Activated T-cell treated with anti-CD3 and anti-CD28 coated beads, Interleukin-2, amount 50 U/mL, for 4 hours (primary cell): Measurements from ENCODE around the gene NGB. TPM values are rescaled to one million over a fixed set of nuclear protein-coding genes. Genes with fewer than 3 reads are reported as not detected.

Experiments
- ATAC-seq, 2 donors: fragments of 200-7000 bp; cut with Tn5 transposase; one replicate each; pipeline ENCODE4 v1.10.0; 2021
- DNase-seq: peaks from one replicate; pipeline ENCODE4 v3.0.0-alpha.2; 2020
- H3K27me3 Mint-ChIP-seq: one replicate; pipeline ENCODE4 v1.8.0; 2021; ENCODE audit warnings: low read depth, mixed read lengths
- H3K36me3 Mint-ChIP-seq: one replicate; pipeline ENCODE4 v1.8.0; 2022; ENCODE audit warnings: mixed read lengths; ENCODE audit not compliant: insufficient read depth
- H3K4me1 Mint-ChIP-seq: one replicate; pipeline ENCODE4 v1.8.0; 2021; ENCODE audit warnings: low read depth, mixed read lengths
- H3K4me3 Mint-ChIP-seq: one replicate; pipeline ENCODE4 v1.8.0; 2021; ENCODE audit warnings: mild to moderate bottlenecking, moderate library complexity, mixed read lengths
- H3K9me3 Mint-ChIP-seq: one replicate; pipeline ENCODE4 v1.8.0; 2021; ENCODE audit warnings: mixed read lengths
- total RNA-seq, 3 donors: library from RNA; stranded (reverse); gene quantifications; one replicate each; pipeline ENCODE4 v1.2.1, GENCODE V29; 2021

The NGB gene
- total RNA-seq, 3 donors from 2014 or later: not detected

- Mint-ChIP-seq H3K9me3 (no peaks in the 10 kb centered on the region), H3K4me3 (no peak overlapping the region), H3K36me3 (no peaks in the 10 kb centered on the region), H3K4me1 (peaks cover 2% of the 10 kb centered on the region), H3K27me3 (peaks cover 9% of the 10 kb centered on the region)
- DNase-seq: no peak
- ATAC-seq: no peak
These were observed 27.2 kb downstream of the NGB start for GRCh38 chr14:77243853-77244252.

GRCh38 chr14:77242752-77243151, 28.3 kb downstream of the NGB start:
- peaks cover 2% of the 10 kb centered on the region for H3K4me1 Mint-ChIP-seq
- no peaks in the 10 kb centered on the region for H3K36me3 Mint-ChIP-seq
- no peak overlapping the region for H3K4me3 Mint-ChIP-seq
- H3K9me3 Mint-ChIP-seq: no peaks in the 10 kb centered on the region
- ATAC-seq (no peak), DNase-seq (no peak)
- H3K27me3 Mint-ChIP-seq: peaks cover 9% of the 10 kb centered on the region

- Mint-ChIP-seq H3K4me1 (peaks cover 2% of the 10 kb centered on the region), H3K4me3 (no peak overlapping the region), H3K36me3 (no peaks in the 10 kb centered on the region), H3K9me3 (no peaks in the 10 kb centered on the region), H3K27me3 (peaks cover 9% of the 10 kb centered on the region)
- DNase-seq (no peak), ATAC-seq (no peak)
These were observed 29.1 kb downstream of the NGB start for GRCh38 chr14:77241955-77242354.

GRCh38 chr14:77240336-77240915, 30.6 kb downstream of the NGB start:
- Mint-ChIP-seq H3K9me3 (no peaks in the 10 kb centered on the region), H3K4me1 (peaks cover 2% of the 10 kb centered on the region), H3K27me3 (peaks cover 9% of the 10 kb centered on the region), H3K36me3 (no peaks in the 10 kb centered on the region), H3K4me3 (no peak overlapping the region)
- ATAC-seq (no peak), DNase-seq (no peak)

DNA sequence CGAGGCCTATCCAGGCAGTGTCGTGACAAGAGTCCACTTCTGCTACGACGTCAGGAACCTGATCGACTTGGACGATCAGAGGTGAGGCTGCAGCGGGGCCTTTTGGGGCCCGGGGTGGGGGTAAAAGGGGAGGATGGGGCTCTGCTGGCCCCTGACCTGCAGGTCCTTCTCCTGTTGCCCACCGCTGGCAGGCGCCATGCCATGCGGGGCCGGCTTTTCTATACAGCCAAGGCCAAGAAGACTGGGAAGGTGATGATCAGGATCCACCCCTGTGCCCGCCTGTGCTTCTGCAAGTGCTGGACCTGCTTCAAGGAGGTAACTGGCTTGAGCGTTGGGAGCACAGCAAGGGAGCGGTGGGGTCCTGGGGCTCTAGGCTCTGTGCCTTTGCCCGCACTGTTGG, 31.6 kb downstream of the NGB start:
- Mint-ChIP-seq H3K4me1 (peaks cover 2% of the 10 kb centered on the region), H3K9me3 (no peaks in the 10 kb centered on the region), H3K27me3 (peaks cover 9% of the 10 kb centered on the region), H3K36me3 (no peaks in the 10 kb centered on the region), H3K4me3 (no peak overlapping the region)
- DNase-seq: no peak
- ATAC-seq: no peak

- no peak for ATAC-seq
- H3K27me3 Mint-ChIP-seq: peaks cover 7% of the 10 kb centered on the region
- no peaks in the 10 kb centered on the region for H3K36me3 Mint-ChIP-seq
- DNase-seq: no peak
- H3K4me3 Mint-ChIP-seq: no peak overlapping the region
- H3K4me1 Mint-ChIP-seq: peaks cover 2% of the 10 kb centered on the region
- no peaks in the 10 kb centered on the region for H3K9me3 Mint-ChIP-seq
These were observed 32.0 kb downstream of the NGB start for GRCh38 chr14:77238996-77239395.

GRCh38 chr14:77238356-77238755, 32.6 kb downstream of the NGB start:
- Mint-ChIP-seq H3K36me3 (no peaks in the 10 kb centered on the region), H3K4me1 (no peaks in the 10 kb centered on the region), H3K27me3 (peaks cover 7% of the 10 kb centered on the region), H3K9me3 (no peaks in the 10 kb centered on the region), H3K4me3 (no peak overlapping the region)
- ATAC-seq (no peak), DNase-seq (no peak)

DNA sequence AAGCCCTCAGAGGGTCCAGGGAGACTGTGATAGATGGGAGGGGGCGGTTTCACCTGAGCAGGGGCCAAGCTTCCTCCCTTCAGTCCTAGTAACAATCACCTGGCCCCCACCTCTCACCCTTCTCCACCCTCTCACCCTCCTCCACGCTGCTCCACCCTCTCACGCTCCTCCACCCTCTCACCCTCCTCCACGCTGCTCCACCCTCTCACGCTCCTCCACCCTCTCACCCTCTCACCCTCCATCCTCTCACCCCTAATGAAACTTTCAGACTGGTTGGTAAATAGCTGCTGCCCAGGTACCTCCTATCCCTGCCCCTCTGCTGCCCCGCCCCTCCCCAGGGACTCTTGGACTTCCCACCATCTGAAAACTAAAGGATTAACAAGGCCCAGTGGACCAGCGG, 34.2 kb downstream of the NGB start:
- Mint-ChIP-seq H3K36me3 (no peaks in the 10 kb centered on the region), H3K9me3 (no peaks in the 10 kb centered on the region), H3K27me3 (peaks cover 3% of the 10 kb centered on the region), H3K4me3 (no peak overlapping the region), H3K4me1 (no peaks in the 10 kb centered on the region)
- ATAC-seq (no peak), DNase-seq (no peak)

DNA sequence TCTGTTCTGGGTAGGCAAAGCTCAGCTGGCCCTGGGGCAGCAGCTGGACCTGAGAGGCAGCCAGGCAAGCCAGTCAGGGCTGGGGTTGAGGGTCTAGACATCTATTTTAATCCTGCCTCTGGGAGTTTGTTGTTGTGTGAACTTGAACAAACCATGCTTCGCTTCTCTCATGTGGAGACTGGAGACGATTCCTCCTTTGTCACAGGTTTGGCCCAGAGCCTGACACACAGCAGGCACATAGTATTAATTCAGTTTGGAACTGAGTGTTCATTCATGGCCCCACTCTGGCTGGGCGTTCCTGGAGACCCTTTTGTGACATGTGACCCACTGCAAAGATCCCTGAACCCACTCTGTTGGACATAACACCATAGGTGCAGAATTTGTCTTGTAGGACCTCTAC, 39.3 kb downstream of the NGB start:
- H3K4me1 Mint-ChIP-seq: no peaks in the 10 kb centered on the region
- ATAC-seq: no peak

DNA sequence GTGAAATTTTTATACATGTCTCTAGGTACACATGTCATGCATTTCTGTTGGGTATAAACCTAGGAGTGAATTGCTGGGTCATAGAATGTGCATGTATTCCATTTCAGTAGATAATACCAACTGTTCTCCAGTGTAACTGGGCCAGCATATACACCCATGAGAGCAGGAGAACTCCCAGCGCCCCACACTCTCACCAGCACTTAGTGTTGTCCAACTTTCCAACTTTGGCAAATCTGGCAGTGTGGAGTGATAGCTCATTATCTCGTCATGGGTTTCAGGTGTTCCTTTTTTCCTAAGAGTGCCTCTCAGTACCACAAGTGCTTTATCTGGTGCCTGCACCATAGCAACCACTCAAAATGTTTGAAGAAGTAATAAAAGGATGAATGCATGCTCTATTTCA, 40.1 kb downstream of the NGB start:
- Mint-ChIP-seq H3K9me3 (no peaks in the 10 kb centered on the region), H3K4me3 (no peak overlapping the region), H3K36me3 (no peaks in the 10 kb centered on the region), H3K4me1 (no peaks in the 10 kb centered on the region), H3K27me3 (peaks cover 5% of the 10 kb centered on the region)
- ATAC-seq (no peak), DNase-seq (no peak)

More for the DNA sequence above, 39.3 kb downstream of the NGB start:
- DNase-seq: no peak
- Mint-ChIP-seq H3K9me3 (no peaks in the 10 kb centered on the region), H3K4me3 (no peak overlapping the region), H3K36me3 (no peaks in the 10 kb centered on the region), H3K27me3 (peaks cover 5% of the 10 kb centered on the region)

- Mint-ChIP-seq H3K27me3 (peaks cover 8% of the 10 kb centered on the region), H3K36me3 (no peaks in the 10 kb centered on the region), H3K4me1 (no peaks in the 10 kb centered on the region), H3K9me3 (no peaks in the 10 kb centered on the region), H3K4me3 (no peak overlapping the region)
- no peak for DNase-seq
- ATAC-seq: no peak
These were observed 43.0 kb downstream of the NGB start for GRCh38 chr14:77228056-77228455.

GRCh38 chr14:77225892-77226557, 45.0 kb downstream of the NGB start:
- no peaks in the 10 kb centered on the region for H3K9me3 Mint-ChIP-seq

DNA sequence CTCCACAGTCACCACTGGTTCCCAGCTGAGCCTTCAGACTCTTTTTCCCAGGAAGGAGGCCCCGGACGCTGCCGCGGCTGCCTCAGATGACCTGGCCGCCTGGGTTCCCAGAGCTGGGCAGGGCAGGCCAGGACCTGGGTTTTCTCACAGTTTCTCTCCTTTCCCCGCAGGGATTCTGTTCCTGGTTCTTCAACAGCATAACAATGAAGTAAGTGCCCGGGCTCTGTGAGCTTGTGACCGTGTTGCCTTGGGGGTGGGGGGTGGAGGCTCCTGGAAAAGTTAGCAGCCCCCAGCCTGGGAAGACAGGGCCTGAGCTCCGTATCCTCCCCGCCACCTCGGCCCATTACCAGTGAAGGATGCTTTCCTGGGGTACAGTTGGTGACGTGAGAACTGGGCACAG, 45.8 kb downstream of the NGB start:
- H3K36me3 Mint-ChIP-seq: no peaks in the 10 kb centered on the region

More at GRCh38 chr14:77225892-77226557, 45.0 kb downstream of the NGB start:
- Mint-ChIP-seq H3K4me3 (no peak overlapping the region), H3K27me3 (peaks cover 11% of the 10 kb centered on the region), H3K4me1 (no peaks in the 10 kb centered on the region), H3K36me3 (no peaks in the 10 kb centered on the region)
- ATAC-seq: no peak
- no peak for DNase-seq

GRCh38 chr14:77224212-77224611, 46.8 kb downstream of the NGB start:
- no peaks in the 10 kb centered on the region for H3K36me3 Mint-ChIP-seq
- no peak for DNase-seq
- H3K27me3 Mint-ChIP-seq: peaks cover 13% of the 10 kb centered on the region
- no peak overlapping the region for H3K4me3 Mint-ChIP-seq
- H3K4me1 Mint-ChIP-seq: no peaks in the 10 kb centered on the region
- ATAC-seq: no peak
- H3K9me3 Mint-ChIP-seq: no peaks in the 10 kb centered on the region

More for the DNA sequence above, 45.8 kb downstream of the NGB start:
- peaks cover 11% of the 10 kb centered on the region for H3K27me3 Mint-ChIP-seq
- no peak for ATAC-seq
- no peaks in the 10 kb centered on the region for H3K9me3 Mint-ChIP-seq
- H3K4me1 Mint-ChIP-seq: no peaks in the 10 kb centered on the region
- no peak for DNase-seq
- no peak overlapping the region for H3K4me3 Mint-ChIP-seq

- no peak for ATAC-seq
- Mint-ChIP-seq H3K27me3 (peaks cover 11% of the 10 kb centered on the region), H3K4me1 (no peaks in the 10 kb centered on the region), H3K9me3 (no peaks in the 10 kb centered on the region), H3K36me3 (no peaks in the 10 kb centered on the region), H3K4me3 (no peak overlapping the region)
- no peak for DNase-seq
These were observed 48.3 kb downstream of the NGB start for GRCh38 chr14:77222546-77223225.
